Right lobe of liver (tissue), 6 donors: ENCODE results near the gene ATP2A1. TPM values are rescaled to one million over a fixed set of nuclear protein-coding genes. Genes with fewer than 3 reads are reported as not detected.

Experiments
- ATAC-seq, 4 donors: fragments of 200-7000 bp; cut with Tn5 transposase; one replicate each; pipeline ENCODE4 v1.9.1; 2020; ENCODE audit warnings: mild to moderate bottlenecking in 4 of 4, moderate library complexity in 4 of 4
- DNase-seq, 3 donors: peaks; one replicate each; pipeline ENCODE4 v3.0.0-alpha.2; 2020
- H3K27ac ChIP-seq, 3 donors: fragments of 200-600 bp; one replicate each; pipeline ENCODE4 v1.8.0; 2022
- H3K27me3 ChIP-seq, 2 donors: fragments of 200-600 bp; one replicate each; pipeline ENCODE4 v1.8.0; 2022
- H3K36me3 ChIP-seq, 4 donors: fragments of 200-600 bp; sonication (generic) in 1 of 4; one replicate each; pipeline versions ENCODE4 v1.5.1 to v1.8.0; 2017 to 2022; ENCODE audit warnings: control low read depth in 1 of 4
- H3K4me1 ChIP-seq, 4 donors: fragments of 200-600 bp; sonication (generic) in 1 of 4; one replicate each; pipeline versions ENCODE4 v1.5.1 to v1.8.0; 2017 to 2022; ENCODE audit warnings: control low read depth in 1 of 4
- H3K4me3 ChIP-seq, 3 donors: fragments of 200-600 bp; one replicate each; pipeline ENCODE4 v1.8.0; 2022
- H3K9me3 ChIP-seq, 4 donors: fragments of 200-600 bp; sonication (generic) in 1 of 4; one replicate each; pipeline versions ENCODE4 v1.5.1 to v1.8.0; 2017 to 2022; ENCODE audit warnings: control low read depth in 1 of 4
- CTCF ChIP-seq, 4 donors: fragments of 200-600 bp in 3 of 4; fragments of 450-650 bp in 1 of 4; IDR thresholded peaks; one replicate each; pipeline versions ENCODE4 v1.5.1 to v1.8.0; 2016 to 2022; ENCODE audit warnings: antibody characterized with exemption in 4 of 4, mild to moderate bottlenecking in 2 of 4
- POLR2A ChIP-seq: fragments of 450-650 bp; IDR thresholded peaks from one replicate; pipeline ENCODE4 v1.6.1; 2017; ENCODE audit warnings: antibody characterized with exemption, mild to moderate bottlenecking
- WGBS: methylation state at CpG from one replicate; pipeline ENCODE4 v1.1.6; 2018; ENCODE audit warnings: low coverage, low lambda C conversion rate; ENCODE audit not compliant: insufficient coverage; ENCODE audit errors: missing lambda C conversion rate; 5-methylcytosine and 5-hydroxymethylcytosine counted together
- intact Hi-C, 2 donors: fragments of 100-400 bp; cut with DNase I; formaldehyde crosslinking; loops; one replicate each; pipeline versions ENCODE4 v1.11.2 to v1.14.1; 2022
- total RNA-seq, 6 experiments: library from RNA; depleted of rRNA in 2 of 6; stranded (reverse); fragments of >200 nt in 2 of 6; fragmentation: NEBNext Ultra II Directional in 3 of 6; extraction: Animal tissue kit (Norgen Biotek cat#: 25700) in 3 of 6; gene quantifications; one replicate each; pipeline versions ENCODE4 v1.1.0 to v1.2.4, GENCODE V29; 2016 to 2023
- donor health status: DM: no; HTN: yes; CAD: no.
- donor health status: DM: no; HTN: no; CAD: no.
- donor health status: DM: no; HTN: no; CAD: no.
- donor health status: DM: no; HTN: yes; CAD: no.
- donor health status: DM: no; HTN: yes; CAD: no.

Gene ATP2A1
- total RNA-seq, 6 experiments from 2014 or later, result 0.42 to 3.6 (median 0.77) TPM

- no peak for DNase-seq
- intact Hi-C loops, result no loop called here
- Histone ChIP-seq H3K4me1 (no peaks in the 10 kb centered on the region), H3K4me3 (no peak overlapping the region), H3K9me3 (no peaks in the 10 kb centered on the region), H3K27me3 (no peaks in the 10 kb centered on the region), H3K27ac (no peak overlapping the region), H3K36me3 (no peaks in the 10 kb centered on the region)
- WGBS, result 73% methylated on average over 3 of the region's 4 CpGs
- no peak for ATAC-seq
- TF ChIP-seq CTCF (IDR thresholded peaks at IDR 0.05) (no peak), POLR2A (no peak)
Observed at GRCh38 chr16:28897826-28898225, 19.5 kb downstream of the ATP2A1 start.

- Histone ChIP-seq H3K27ac (no peak overlapping the region), H3K4me3 (no peak overlapping the region), H3K36me3 (no peaks in the 10 kb centered on the region), H3K9me3 (no peaks in the 10 kb centered on the region), H3K4me1 (no peaks in the 10 kb centered on the region), H3K27me3 (no peaks in the 10 kb centered on the region)
- no peak for ATAC-seq
- intact Hi-C loops, result no loop called here
- DNase-seq, result no peak
- TF ChIP-seq CTCF (IDR thresholded peaks at IDR 0.05), result no peak
- TF ChIP-seq POLR2A, result no peak
- WGBS, result 82% methylated on average over 4 of the region's 15 CpGs
Observed at GRCh38 chr16:28898266-28898665, 20.0 kb downstream of the ATP2A1 start.

- no peaks in the 10 kb centered on the region for H3K9me3 ChIP-seq
Observed at GRCh38 chr16:28898942-28899341, 20.7 kb downstream of the ATP2A1 start.

GRCh38 chr16:28899882-28900590, 21.7 kb downstream of the ATP2A1 start:
- intact Hi-C loops, result no loop called here

More at GRCh38 chr16:28898942-28899341, 20.7 kb downstream of the ATP2A1 start:
- H3K27ac ChIP-seq, result no peak overlapping the region
- ATAC-seq (no peak), DNase-seq (no peak)
- no peaks in the 10 kb centered on the region for H3K4me1 ChIP-seq
- TF ChIP-seq POLR2A (no peak), CTCF (IDR thresholded peaks at IDR 0.05) (no peak)
- no peak overlapping the region for H3K4me3 ChIP-seq
- intact Hi-C loops, result no loop called here
- H3K36me3 ChIP-seq, result no peaks in the 10 kb centered on the region
- no peaks in the 10 kb centered on the region for H3K27me3 ChIP-seq
- 100% methylated on average over 2 of the region's 4 CpGs for WGBS

More at GRCh38 chr16:28899882-28900590, 21.7 kb downstream of the ATP2A1 start:
- no peak overlapping the region for H3K27ac ChIP-seq
- WGBS, result 70% methylated on average over 4 of the region's 11 CpGs
- no peak for ATAC-seq
- no peak for DNase-seq
- H3K9me3 ChIP-seq, result no peaks in the 10 kb centered on the region
- H3K4me1 ChIP-seq, result no peaks in the 10 kb centered on the region
- TF ChIP-seq POLR2A (no peak), CTCF (IDR thresholded peaks at IDR 0.05) (no peak)
- H3K27me3 ChIP-seq, result no peaks in the 10 kb centered on the region
- H3K36me3 ChIP-seq, result no peaks in the 10 kb centered on the region
- no peak overlapping the region for H3K4me3 ChIP-seq
